ENCODE results near the gene NKAIN1.

DNA sequence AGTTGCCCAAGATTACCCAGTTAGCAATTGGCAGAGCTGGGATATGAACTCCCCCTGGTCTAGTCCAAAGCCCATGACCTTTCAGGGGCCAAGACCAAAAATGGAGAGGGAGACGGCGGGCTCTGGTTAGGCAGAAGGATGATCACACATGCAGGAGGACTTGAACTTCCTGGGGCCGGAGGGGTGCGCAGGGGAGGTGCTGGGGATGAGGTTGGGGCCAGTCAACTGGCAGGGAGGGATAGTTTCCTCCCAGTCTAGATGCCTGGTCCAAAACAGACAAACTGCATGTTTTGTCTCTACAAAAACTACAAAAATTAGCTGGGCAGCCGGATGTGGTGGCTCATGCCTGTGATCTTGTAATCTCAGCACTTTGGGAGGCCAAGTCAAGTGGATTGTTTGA lies 78.1 kb downstream of the NKAIN1 start:
- no peak for TF ChIP-seq CTCF (IDR thresholded peaks at IDR 0.05)
- no peak for TF ChIP-seq POLR2A (IDR thresholded peaks at IDR 0.05)

Measured in body of pancreas (tissue), 4 donors.